Nephron progenitor cell (in vitro differentiated cells): ENCODE results near the gene ADRA2B.

ENCODE experiments used
- DNase-seq: peaks from one replicate; pipeline ENCODE4 v3.0.0; 2021
- H3K27ac Mint-ChIP-seq: 2 replicates; pipeline ENCODE4 v1.8.0; 2021; ENCODE audit warnings: mild to moderate bottlenecking, moderate library complexity, mixed read lengths
- H3K27me3 Mint-ChIP-seq: 2 replicates; pipeline ENCODE4 v1.8.0; 2021; ENCODE audit warnings: mild to moderate bottlenecking, low read depth, mixed read lengths; ENCODE audit not compliant: poor library complexity
- H3K36me3 Mint-ChIP-seq: 2 replicates; pipeline ENCODE4 v1.8.0; 2021; ENCODE audit warnings: low read depth, mixed read lengths
- H3K4me1 Mint-ChIP-seq: 2 replicates; pipeline ENCODE4 v1.8.0; 2021; ENCODE audit warnings: mixed read lengths
- H3K4me3 Mint-ChIP-seq: 2 replicates; pipeline ENCODE4 v1.8.0; 2021; ENCODE audit warnings: mild to moderate bottlenecking, moderate library complexity, mixed read lengths
- H3K9me3 Mint-ChIP-seq: 2 replicates; pipeline ENCODE4 v1.8.0; 2021; ENCODE audit warnings: mild to moderate bottlenecking, moderate library complexity, mixed read lengths
- CTCF ChIP-seq: fragments of 200-600 bp; sonication (generic); IDR thresholded peaks from 2 replicates; pipeline ENCODE4 v1.5.0; 2021; ENCODE audit warnings: antibody characterized with exemption

Gene ADRA2B

GRCh38 chr2:96146153-96146880, 29.9 kb upstream of the ADRA2B start:
- Mint-ChIP-seq H3K27me3 (peaks cover 46% of the 10 kb centered on the region), H3K27ac (no peak overlapping the region), H3K4me1 (peaks cover 40% of the 10 kb centered on the region), H3K36me3 (no peaks in the 10 kb centered on the region), H3K9me3 (no peaks in the 10 kb centered on the region), H3K4me3 (peak overlapping the region; percentile 42)
- DNase-seq = no peak
- TF ChIP-seq CTCF = no peak

- peaks cover 50% of the 10 kb centered on the region for H3K27me3 Mint-ChIP-seq
- no peaks in the 10 kb centered on the region for H3K9me3 Mint-ChIP-seq
- peaks cover 40% of the 10 kb centered on the region for H3K4me1 Mint-ChIP-seq
- H3K4me3 Mint-ChIP-seq = peak overlapping the region; percentile 69
- DNase-seq = no peak
- H3K36me3 Mint-ChIP-seq = no peaks in the 10 kb centered on the region
- H3K27ac Mint-ChIP-seq = no peak overlapping the region
- no peak for TF ChIP-seq CTCF
These were observed 29.4 kb upstream of the ADRA2B start for GRCh38 chr2:96145848-96146152.

DNA sequence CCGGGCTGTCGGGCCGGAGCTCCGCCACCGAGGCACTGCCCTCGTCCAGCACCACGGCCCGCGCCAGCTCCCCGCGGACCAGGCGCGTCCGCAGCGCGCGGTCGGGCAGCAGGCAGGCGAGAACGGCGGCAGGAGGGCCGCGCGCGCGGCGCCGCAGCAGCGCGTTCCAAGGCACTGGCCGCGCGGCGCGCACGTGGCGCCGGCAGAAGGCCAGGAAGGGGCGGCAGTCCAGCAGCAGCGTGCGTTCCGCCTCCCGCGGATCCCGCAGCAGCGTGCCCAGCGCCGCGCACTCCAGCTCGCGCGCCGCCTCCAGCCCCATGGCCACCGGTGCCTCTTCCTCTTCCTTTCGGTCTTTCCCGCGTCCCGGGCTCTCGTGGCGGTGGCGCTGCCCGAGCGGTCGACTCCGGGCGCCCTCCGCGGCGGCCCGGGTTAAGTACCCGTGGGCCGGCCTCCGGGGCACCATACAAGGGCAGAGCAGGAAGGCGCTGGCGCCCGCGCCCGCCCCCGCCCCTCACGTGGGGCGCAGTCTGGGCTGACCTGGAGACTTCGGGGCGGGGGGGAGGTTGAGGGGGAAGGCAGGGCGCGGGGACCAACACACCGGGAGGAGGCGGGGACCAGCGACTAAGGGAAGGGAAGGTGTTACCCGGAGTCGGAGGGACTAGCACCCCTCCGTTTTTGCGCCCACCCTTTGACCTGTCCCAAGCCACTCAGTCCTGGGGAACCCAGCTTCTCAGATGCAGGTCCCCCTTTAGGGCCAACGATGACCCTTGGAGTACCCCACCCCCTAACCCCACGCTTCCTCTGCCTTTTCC, 28.9 kb upstream of the ADRA2B start, which contains the start of gene DUSP2:
Gene DUSP2 (minus strand): TSS at position 405 of the 812 bp plus-strand sequence. CDS start 86 bp downstream, at position 319.
- H3K4me1 Mint-ChIP-seq = peaks cover 40% of the 10 kb centered on the region
- peak; percentile 66 for DNase-seq

GRCh38 chr2:96144481-96145035, 28.2 kb upstream of the ADRA2B start:
- Mint-ChIP-seq H3K4me1 (peaks cover 40% of the 10 kb centered on the region), H3K27ac (no peak overlapping the region), H3K9me3 (no peaks in the 10 kb centered on the region), H3K4me3 (peak overlapping the region; percentile 78), H3K36me3 (no peaks in the 10 kb centered on the region), H3K27me3 (peaks cover 50% of the 10 kb centered on the region)
- no peak for DNase-seq
- TF ChIP-seq CTCF = peak; percentile 1

More for the DNA sequence above, 28.9 kb upstream of the ADRA2B start, which contains the start of gene DUSP2:
- peak within 1 kb of the TSS; percentile 78 for H3K4me3 Mint-ChIP-seq
- H3K36me3 Mint-ChIP-seq = no peaks in the 10 kb centered on the region
- H3K27me3 Mint-ChIP-seq = peaks cover 50% of the 10 kb centered on the region
- TF ChIP-seq CTCF = no peak
- H3K9me3 Mint-ChIP-seq = no peaks in the 10 kb centered on the region
- no peak within 1 kb of the TSS for H3K27ac Mint-ChIP-seq

DNA sequence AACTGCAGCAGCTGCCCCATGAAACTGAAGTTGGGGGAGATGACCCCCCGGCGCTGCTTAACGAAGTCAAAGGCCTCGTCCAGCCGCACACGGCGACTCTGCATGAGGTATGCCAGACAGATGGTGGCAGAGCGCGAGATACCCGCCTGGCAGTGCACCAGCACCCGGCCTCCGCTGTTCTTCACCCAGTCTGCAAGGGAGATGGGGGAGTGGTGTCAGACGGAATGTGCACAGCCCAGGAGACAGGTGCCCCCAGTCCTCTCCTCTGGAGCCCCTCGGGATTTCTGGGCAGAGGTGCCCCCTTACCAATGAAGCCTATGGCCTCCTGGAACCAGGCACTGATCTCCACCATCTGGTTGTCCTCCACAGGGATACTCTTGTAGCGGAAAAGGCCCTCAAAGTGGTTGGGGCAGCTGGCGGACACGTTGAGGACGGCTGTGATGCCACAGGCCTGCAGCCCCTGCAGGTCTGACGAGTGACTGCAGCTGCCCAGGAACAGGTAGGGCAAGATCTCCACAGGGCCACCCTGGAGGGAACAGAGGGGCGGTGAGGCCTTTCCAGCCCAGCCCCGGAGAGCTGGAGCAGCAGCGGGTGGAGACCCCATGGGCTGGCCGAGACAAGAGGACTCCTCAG, 27.6 kb upstream of the ADRA2B start:
- no peak for DNase-seq
- H3K9me3 Mint-ChIP-seq = no peaks in the 10 kb centered on the region
- no peaks in the 10 kb centered on the region for H3K36me3 Mint-ChIP-seq
- TF ChIP-seq CTCF = peak; percentile 25
- H3K27me3 Mint-ChIP-seq = peaks cover 50% of the 10 kb centered on the region
- peak overlapping the region; percentile 78 for H3K4me3 Mint-ChIP-seq
- H3K4me1 Mint-ChIP-seq = peaks cover 35% of the 10 kb centered on the region
- H3K27ac Mint-ChIP-seq = no peak overlapping the region
